ENCODE results near the gene PRR33. TPM values are rescaled to one million over a fixed set of nuclear protein-coding genes. Genes with fewer than 3 reads are reported as not detected.

The PRR33 gene
- total and polyA plus RNA-seq, 2 donors (not counting 3 experiments of a cell fraction or from before 2014, with no cell fraction given) = not detected

- H3K9me3 ChIP-seq (replicated peaks; ENCODE audit: control insufficient read depth, insufficient read depth, low read length) = no peaks in the 10 kb centered on the region
- no peaks in the 10 kb centered on the region for H3K79me2 ChIP-seq (ENCODE audit: control insufficient read depth, insufficient read depth, low read length)
- no peak overlapping the region for H2AFZ ChIP-seq (ENCODE audit: low read depth, low read length)
- no peak overlapping the region for H3K4me2 ChIP-seq (ENCODE audit: insufficient read depth, low read length)
- no peaks in the 10 kb centered on the region for H3K9me1 ChIP-seq (replicated peaks; ENCODE audit: control insufficient read depth, extremely low read depth, insufficient read depth, low read length)
- DNase-seq (ENCODE audit: low read depth, low spot score) (no peak), FAIRE-seq (no peak)
- no peak overlapping the region for H3K4me3 ChIP-seq (replicated peaks in 1 of 3; ENCODE audit: insufficient read depth in 1 of 3, low read depth in 1 of 3, low read length in 3 of 3)
- H3K4me1 ChIP-seq (ENCODE audit: control insufficient read depth, extremely low read depth, insufficient read depth, low read length) = no peaks in the 10 kb centered on the region
- intact Hi-C loops (cut with micrococcal nuclease) (no loop called here), dilution Hi-C loops (cut with MboI; ENCODE audit: extremely low pct_ligation_motif_present, low sequenced_read_pairs) (no loop called here)
- peaks cover 13 to 19% of the 10 kb centered on the region in 2 experiments for H3K27me3 ChIP-seq (ENCODE audit: control insufficient read depth in 2 of 2, insufficient read depth in 2 of 2, low read length in 2 of 2)
- no peak overlapping the region for H3K27ac ChIP-seq (ENCODE audit: insufficient read depth, low read depth, low read length)
- H3K36me3 ChIP-seq (ENCODE audit: control insufficient read depth in 2 of 2, extremely low read depth in 1 of 2, insufficient read depth in 2 of 2, low read length in 2 of 2) = no peaks in the 10 kb centered on the region
- TF ChIP-seq POLR2AphosphoS5 (IDR thresholded peaks at IDR 0.05; ENCODE audit: insufficient read depth, low read depth, low read length) (no peak), MAX (IDR thresholded peaks at IDR 0.05; ENCODE audit: insufficient read depth, insufficient read length) (no peak), EZH2 (IDR thresholded peaks at IDR 0.05; ENCODE audit: borderline replicate concordance, low read depth, low read length, severe bottlenecking) (no peak), JUN (IDR thresholded peaks at IDR 0.05; ENCODE audit: borderline replicate concordance, insufficient read depth, insufficient read length, low read depth) (no peak), FOS (IDR thresholded peaks at IDR 0.05; ENCODE audit: borderline replicate concordance, insufficient read depth, low read length) (no peak), CTCF (IDR thresholded peaks at IDR 0.05; ENCODE audit: extremely low read depth in 1 of 2, insufficient read depth in 1 of 2, low read depth in 1 of 2, low read length in 2 of 2) (no peak), POLR2A (IDR thresholded peaks at IDR 0.05; ENCODE audit: low read depth, low read length) (no peak), GATA2 (IDR thresholded peaks at IDR 0.05; ENCODE audit: insufficient read depth, insufficient read length, low read depth, low read length) (no peak), MYC (IDR thresholded peaks at IDR 0.05; ENCODE audit: low read depth, low read length) (no peak)
- ChIA-PET POLR2A (no interaction called here), CTCF (no interaction called here)
- no peaks in the 10 kb centered on the region for H4K20me1 ChIP-seq (replicated peaks; ENCODE audit: control insufficient read depth, extremely low read depth, insufficient read depth, low read length)
- BruUV-seq (replicated peaks) = no TSS peak
- H3K9ac ChIP-seq (replicated peaks; ENCODE audit: extremely low read depth, insufficient read depth, low read length) = no peak overlapping the region
Measured at GRCh38 chr11:1893581-1894359, 2.1 kb upstream of the PRR33 start.
